OCI-LY7 (cell line): ENCODE measurements around the gene FBXO5.
"Not testable (repeated sequence)": the region's sequence is repeated elsewhere in the genome, so short reads cannot be mapped to it uniquely, and the experiment has no call there.

Experiments
- CTCF ChIP-seq: fragments of 200-600 bp; sonication (generic); conservative IDR thresholded peaks from 2 replicates; pipeline ENCODE4 v1.5.1; 2014; ENCODE audit warnings: mild to moderate bottlenecking, antibody characterized with exemption, low read length, moderate library complexity, mixed read lengths
- EZH2phosphoT487 ChIP-seq: fragments of 200-600 bp; sonication (generic); IDR thresholded peaks from 2 replicates; pipeline ENCODE4 v1.6.1; 2018; ENCODE audit warnings: low read depth, borderline replicate concordance, mild to moderate bottlenecking, mixed run types, antibody characterized with exemption, low read length, moderate library complexity, mixed read lengths

GRCh38 chr6:153000790-153001189 is 17.9 kb upstream of the FBXO5 start:
- not testable (repeated sequence) for TF ChIP-seq CTCF, EZH2phosphoT487
